HG03025 (cell line): Measurements from ENCODE around the gene CACNA1G.

Experiments used
- ATAC-seq: cut with Tn5 transposase; IDR thresholded peaks from one replicate; pipeline ENCODE4 v1.9.1; 2021; ENCODE audit warnings: mild to moderate bottlenecking, moderate library complexity; ENCODE audit not compliant: unreplicated experiment, low FRiP score

Gene CACNA1G

GRCh38 chr17:50642722-50643656 is 82.5 kb downstream of the CACNA1G start:
- no peak for ATAC-seq

GRCh38 chr17:50645748-50646682 is 85.5 kb downstream of the CACNA1G start:
- no peak for ATAC-seq

GRCh38 chr17:50647187-50647586 is 86.7 kb downstream of the CACNA1G start:
- no peak for ATAC-seq

GRCh38 chr17:50649042-50649908 is 88.8 kb downstream of the CACNA1G start:
- no peak for ATAC-seq

- ATAC-seq = no peak
Measured at GRCh38 chr17:50651661-50652060, 91.1 kb downstream of the CACNA1G start.

- no peak for ATAC-seq
Measured at GRCh38 chr17:50653738-50654137, 93.2 kb downstream of the CACNA1G start.

- ATAC-seq = no peak
Measured at GRCh38 chr17:50656509-50656908, 96.0 kb downstream of the CACNA1G start.

GRCh38 chr17:50657054-50657453 is 96.5 kb downstream of the CACNA1G start:
- no peak for ATAC-seq

GRCh38 chr17:50657627-50658026 is 97.1 kb downstream of the CACNA1G start:
- no peak for ATAC-seq

GRCh38 chr17:50658616-50659015 is 98.1 kb downstream of the CACNA1G start:
- no peak for ATAC-seq

- ATAC-seq = no peak
Measured at GRCh38 chr17:50659179-50659578, 98.7 kb downstream of the CACNA1G start.

- no peak for ATAC-seq
Measured at GRCh38 chr17:50660042-50660886, 99.7 kb downstream of the CACNA1G start.

- ATAC-seq = no peak
Measured at GRCh38 chr17:50660887-50661345, 100.4 kb downstream of the CACNA1G start.

GRCh38 chr17:50661348-50661747 is 100.8 kb downstream of the CACNA1G start:
- ATAC-seq = no peak

- ATAC-seq = no peak
Measured at GRCh38 chr17:50661795-50662391, 101.4 kb downstream of the CACNA1G start.

GRCh38 chr17:50662632-50663225 is 102.2 kb downstream of the CACNA1G start:
- ATAC-seq = no peak

GRCh38 chr17:50663812-50664374 is 103.4 kb downstream of the CACNA1G start:
- ATAC-seq = no peak

- no peak for ATAC-seq
Measured at GRCh38 chr17:50664788-50665458, 104.4 kb downstream of the CACNA1G start.
